Gastrocnemius medialis (tissue), 4 donors: Measurements from ENCODE around the gene TMTC1.

Source experiments
- POLR2A ChIP-seq, 2 donors: fragments of 450-650 bp; IDR thresholded peaks; one replicate each; pipeline ENCODE4 v1.6.1; 2017; ENCODE audit warnings: antibody characterized with exemption in 2 of 2, mild to moderate bottlenecking in 2 of 2, moderate library complexity in 2 of 2
- TF ChIP-seq, protein P1 (sequence below), 5 experiments: fragments of 450-650 bp in 3 of 5; fragments of 200-600 bp in 2 of 5; sonication (generic) in 2 of 5; IDR thresholded peaks in 4 of 5; conservative IDR thresholded peaks in 1 of 5; 1 replicate in 4 of 5; 2 replicates in 1 of 5; pipeline ENCODE4 v1.5.1; 2016 to 2019; ENCODE audit warnings: antibody characterized with exemption in 5 of 5, mild to moderate bottlenecking in 3 of 5, moderate library complexity in 3 of 5

DNA sequence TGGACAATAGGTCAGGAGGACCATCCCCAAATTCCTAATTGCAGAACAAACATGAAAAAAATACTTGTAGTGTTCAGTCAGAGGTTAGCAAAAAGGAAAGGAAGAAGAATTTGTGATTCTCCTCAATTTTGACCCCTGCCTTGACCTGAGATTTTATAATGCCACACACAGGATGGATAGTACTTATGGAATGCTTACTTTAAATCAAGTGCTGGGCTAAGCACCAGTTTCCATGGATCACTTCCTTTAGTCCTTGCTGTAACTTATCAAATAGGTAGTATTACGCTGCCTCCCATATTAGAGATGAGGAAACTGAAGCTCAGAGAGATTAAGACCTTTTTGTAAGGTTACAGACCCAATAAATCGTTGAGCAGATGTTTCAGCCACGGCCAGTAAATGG, 205.0 kb downstream of the TMTC1 start:
- TF ChIP-seq, protein P1, sequence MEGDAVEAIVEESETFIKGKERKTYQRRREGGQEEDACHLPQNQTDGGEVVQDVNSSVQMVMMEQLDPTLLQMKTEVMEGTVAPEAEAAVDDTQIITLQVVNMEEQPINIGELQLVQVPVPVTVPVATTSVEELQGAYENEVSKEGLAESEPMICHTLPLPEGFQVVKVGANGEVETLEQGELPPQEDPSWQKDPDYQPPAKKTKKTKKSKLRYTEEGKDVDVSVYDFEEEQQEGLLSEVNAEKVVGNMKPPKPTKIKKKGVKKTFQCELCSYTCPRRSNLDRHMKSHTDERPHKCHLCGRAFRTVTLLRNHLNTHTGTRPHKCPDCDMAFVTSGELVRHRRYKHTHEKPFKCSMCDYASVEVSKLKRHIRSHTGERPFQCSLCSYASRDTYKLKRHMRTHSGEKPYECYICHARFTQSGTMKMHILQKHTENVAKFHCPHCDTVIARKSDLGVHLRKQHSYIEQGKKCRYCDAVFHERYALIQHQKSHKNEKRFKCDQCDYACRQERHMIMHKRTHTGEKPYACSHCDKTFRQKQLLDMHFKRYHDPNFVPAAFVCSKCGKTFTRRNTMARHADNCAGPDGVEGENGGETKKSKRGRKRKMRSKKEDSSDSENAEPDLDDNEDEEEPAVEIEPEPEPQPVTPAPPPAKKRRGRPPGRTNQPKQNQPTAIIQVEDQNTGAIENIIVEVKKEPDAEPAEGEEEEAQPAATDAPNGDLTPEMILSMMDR (IDR thresholded peaks at IDR 0.05 in 4 of 5, conservative IDR thresholded peaks at IDR 0.05 in 1 of 5), result no peak
- no peak for TF ChIP-seq POLR2A (IDR thresholded peaks at IDR 0.05)
